Esophagus mucosa (tissue), 1 donor: ENCODE measurements around the gene LRRN2. TPM values are rescaled to one million over a fixed set of nuclear protein-coding genes. Genes with fewer than 3 reads are reported as not detected.

Source experiments
- ATAC-seq: fragments of 200-7000 bp; cut with Tn5 transposase; one replicate; pipeline ENCODE4 v1.9.1; 2020
- total RNA-seq: library from RNA; stranded (reverse); gene quantifications from one replicate; pipeline ENCODE4 v1.2.4, GENCODE V29; 2023
- donor health status: DM: yes; HTN: yes; CAD: no.

LRRN2 gene
- total RNA-seq, 1 donor from 2014 or later = 0.72 TPM

- peak; percentile 73 for ATAC-seq
Measured at GRCh38 chr1:204598319-204598969, 87.1 kb downstream of the LRRN2 start.

- no peak for ATAC-seq
Measured at GRCh38 chr1:204592246-204592948, 93.1 kb downstream of the LRRN2 start.

GRCh38 chr1:204591473-204592090 lies 94.0 kb downstream of the LRRN2 start:
- peak; percentile 79 for ATAC-seq

GRCh38 chr1:204589409-204590038 lies 96.0 kb downstream of the LRRN2 start:
- ATAC-seq = no peak

GRCh38 chr1:204588826-204589225 lies 96.7 kb downstream of the LRRN2 start:
- no peak for ATAC-seq

- no peak for ATAC-seq
Measured at GRCh38 chr1:204587621-204588020, 97.9 kb downstream of the LRRN2 start.

GRCh38 chr1:204584699-204585372 lies 100.7 kb downstream of the LRRN2 start:
- ATAC-seq = peak; percentile 49

- ATAC-seq = no peak
Measured at GRCh38 chr1:204583909-204584632, 101.5 kb downstream of the LRRN2 start.

- ATAC-seq = no peak
Measured at GRCh38 chr1:204581759-204582158, 103.8 kb downstream of the LRRN2 start.

GRCh38 chr1:204580862-204581261 lies 104.7 kb downstream of the LRRN2 start:
- ATAC-seq = no peak

GRCh38 chr1:204579681-204580080 lies 105.9 kb downstream of the LRRN2 start:
- ATAC-seq = no peak

- ATAC-seq = peak; percentile 14
Measured at GRCh38 chr1:204578867-204579664, 106.5 kb downstream of the LRRN2 start.

GRCh38 chr1:204577794-204578478 lies 107.6 kb downstream of the LRRN2 start:
- no peak for ATAC-seq

- no peak for ATAC-seq
Measured at GRCh38 chr1:204576422-204576821, 109.1 kb downstream of the LRRN2 start.

- ATAC-seq = no peak
Measured at GRCh38 chr1:204575221-204576190, 110.0 kb downstream of the LRRN2 start.

GRCh38 chr1:204574865-204575163 lies 110.7 kb downstream of the LRRN2 start:
- ATAC-seq = no peak

- ATAC-seq = no peak
Measured at GRCh38 chr1:204574016-204574864, 111.3 kb downstream of the LRRN2 start.
